ENCODE data around the gene ZNF521. TPM values are rescaled to one million over a fixed set of nuclear protein-coding genes. Genes with fewer than 3 reads are reported as not detected.

ZNF521 gene
- total RNA-seq, 1 experiment from 2014 or later = 0.04 TPM

- H3K9me2 ChIP-seq (replicated peaks; ENCODE audit: low read length) = no peaks in the 10 kb centered on the region
- H2AFZ ChIP-seq (ENCODE audit: low read length) = no peak overlapping the region
- ChIA-PET CTCF (no interaction called here), POLR2A (ENCODE audit: unreplicated experiment) (no interaction called here)
- H3K9ac ChIP-seq (ENCODE audit: low read length) = no peak overlapping the region
- no peak overlapping the region for H3K27ac ChIP-seq (ENCODE audit: low read length)
- no peaks in the 10 kb centered on the region for H3F3A ChIP-seq (ENCODE audit: low read length, unreplicated experiment)
- ATAC-seq = no peak
- H3K9me3 ChIP-seq (ENCODE audit: low read length) = no peaks in the 10 kb centered on the region
- H4K20me1 ChIP-seq (ENCODE audit: low read length) = no peaks in the 10 kb centered on the region
- no peak for TF ChIP-seq CTCF (conservative IDR thresholded peaks at IDR 0.05; ENCODE audit: low read depth, low read length)
- no peak for TF ChIP-seq EZH2 (IDR thresholded peaks at IDR 0.05; ENCODE audit: low read length, unreplicated experiment)
- TF ChIP-seq EZH2phosphoT487 (IDR thresholded peaks at IDR 0.05; ENCODE audit: borderline replicate concordance, low read length) = no peak
- H3K79me2 ChIP-seq (ENCODE audit: low read length) = no peaks in the 10 kb centered on the region
- no peak for DNase-seq
- intact Hi-C loops (cut with micrococcal nuclease) = no loop called here
- no peak overlapping the region for H3K4me3 ChIP-seq (ENCODE audit: low read length)
- H3K27me3 ChIP-seq (ENCODE audit: low read length) = no peaks in the 10 kb centered on the region
- H3K4me2 ChIP-seq (ENCODE audit: low read length) = no peak overlapping the region
- BruUV-seq (replicated peaks) = no TSS peak
- no peaks in the 10 kb centered on the region for H3K4me1 ChIP-seq (ENCODE audit: insufficient read depth, low read length)
- H3K36me3 ChIP-seq (ENCODE audit: low read depth, low read length) = no peaks in the 10 kb centered on the region
Measured at GRCh38 chr18:25236736-25237135, 115.2 kb downstream of the ZNF521 start.

GRCh38 chr18:25235401-25236042 is 116.4 kb downstream of the ZNF521 start:
- Histone ChIP-seq H3K9ac (ENCODE audit: low read length) (no peak overlapping the region), H3K4me3 (ENCODE audit: low read length) (no peak overlapping the region), H3K27ac (ENCODE audit: low read length) (no peak overlapping the region), H4K20me1 (ENCODE audit: low read length) (no peaks in the 10 kb centered on the region), H3K9me2 (replicated peaks; ENCODE audit: low read length) (no peaks in the 10 kb centered on the region), H3F3A (ENCODE audit: low read length, unreplicated experiment) (no peaks in the 10 kb centered on the region), H3K9me3 (ENCODE audit: low read length) (no peaks in the 10 kb centered on the region), H3K36me3 (ENCODE audit: low read depth, low read length) (no peaks in the 10 kb centered on the region), H2AFZ (ENCODE audit: low read length) (no peak overlapping the region), H3K4me1 (ENCODE audit: insufficient read depth, low read length) (peaks cover 10% of the 10 kb centered on the region), H3K27me3 (ENCODE audit: low read length) (no peaks in the 10 kb centered on the region), H3K4me2 (ENCODE audit: low read length) (no peak overlapping the region), H3K79me2 (ENCODE audit: low read length) (no peaks in the 10 kb centered on the region)
- ChIA-PET CTCF (no interaction called here), POLR2A (ENCODE audit: unreplicated experiment) (no interaction called here)
- no peak for TF ChIP-seq EZH2phosphoT487 (IDR thresholded peaks at IDR 0.05; ENCODE audit: borderline replicate concordance, low read length)
- BruUV-seq (replicated peaks) = no TSS peak
- no peak for ATAC-seq
- DNase-seq = no peak
- intact Hi-C loops (cut with micrococcal nuclease) = no loop called here

- Histone ChIP-seq H3K36me3 (ENCODE audit: low read depth, low read length) (no peaks in the 10 kb centered on the region), H3K9me2 (replicated peaks; ENCODE audit: low read length) (no peaks in the 10 kb centered on the region), H3K4me1 (ENCODE audit: insufficient read depth, low read length) (peaks cover 13% of the 10 kb centered on the region), H3K9ac (ENCODE audit: low read length) (no peak overlapping the region), H2AFZ (ENCODE audit: low read length) (no peak overlapping the region), H3K9me3 (ENCODE audit: low read length) (no peaks in the 10 kb centered on the region), H3F3A (ENCODE audit: low read length, unreplicated experiment) (no peaks in the 10 kb centered on the region), H4K20me1 (ENCODE audit: low read length) (no peaks in the 10 kb centered on the region), H3K27ac (ENCODE audit: low read length) (no peak overlapping the region), H3K79me2 (ENCODE audit: low read length) (no peaks in the 10 kb centered on the region), H3K27me3 (ENCODE audit: low read length) (no peaks in the 10 kb centered on the region), H3K4me3 (ENCODE audit: low read length) (no peak overlapping the region), H3K4me2 (ENCODE audit: low read length) (no peak overlapping the region)
- TF ChIP-seq EZH2phosphoT487 (IDR thresholded peaks at IDR 0.05; ENCODE audit: borderline replicate concordance, low read length) (no peak), CTCF (conservative IDR thresholded peaks at IDR 0.05; ENCODE audit: low read depth, low read length) (no peak), EZH2 (IDR thresholded peaks at IDR 0.05; ENCODE audit: low read length, unreplicated experiment) (no peak)
- POLR2A ChIA-PET (ENCODE audit: unreplicated experiment) = no interaction called here
- CTCF ChIA-PET = no interaction called here
- BruUV-seq (replicated peaks) = no TSS peak
- ATAC-seq = no peak
- DNase-seq = no peak
- intact Hi-C loops (cut with micrococcal nuclease) = no loop called here
Measured at GRCh38 chr18:25234740-25235345, 117.1 kb downstream of the ZNF521 start.
